HL-60 (cell line): ENCODE measurements around the gene ACSL6.

ENCODE experiments used
- DNase-seq, 2 experiments: peaks; one replicate each; pipeline ENCODE4 v3.0.0-alpha.2; 2010 to 2020; ENCODE audit warnings: low read depth in 1 of 2, low spot score in 1 of 2
- H3K27ac ChIP-seq: fragments of 250-450 bp; sonication (Bioruptor Pico); replicated peaks from 2 replicates; pipeline ENCODE4 v1.5.1; 2020; ENCODE audit warnings: mild to moderate bottlenecking, moderate library complexity
- H3K27me3 ChIP-seq: fragments of 250-450 bp; sonication (Bioruptor Pico); 2 replicates; pipeline ENCODE4 v1.5.1; 2021; ENCODE audit warnings: mild to moderate bottlenecking, moderate library complexity; ENCODE audit not compliant: insufficient read depth, poor library complexity, severe bottlenecking
- H3K4me3 ChIP-seq: replicated peaks from 2 replicates; pipeline ENCODE4 v1.5.1; 2011; ENCODE audit warnings: mild to moderate bottlenecking, control low read depth, low read length; ENCODE audit not compliant: insufficient read depth
- GABPA ChIP-seq: IDR thresholded peaks from 2 replicates; pipeline ENCODE4 v1.6.1; 2012; ENCODE audit warnings: low read depth
- POLR2AphosphoS5 ChIP-seq: IDR thresholded peaks from 2 replicates; pipeline ENCODE4 v1.6.1; 2012; ENCODE audit warnings: low read depth
- SPI1 ChIP-seq: IDR thresholded peaks from 2 replicates; pipeline ENCODE4 v1.6.1; 2012; ENCODE audit warnings: low read depth, mild to moderate bottlenecking, borderline replicate concordance
- TF ChIP-seq, protein P1 (sequence below): IDR thresholded peaks from one replicate; pipeline ENCODE4 v1.5.1; 2011; ENCODE audit warnings: low read length, control low read depth, inconsistent platforms; ENCODE audit not compliant: insufficient read depth
- TF ChIP-seq, protein P2 (sequence below): IDR thresholded peaks from 2 replicates; pipeline ENCODE4 v1.6.1; 2012; ENCODE audit warnings: low read depth; ENCODE audit not compliant: insufficient replicate concordance

ACSL6 gene

DNA sequence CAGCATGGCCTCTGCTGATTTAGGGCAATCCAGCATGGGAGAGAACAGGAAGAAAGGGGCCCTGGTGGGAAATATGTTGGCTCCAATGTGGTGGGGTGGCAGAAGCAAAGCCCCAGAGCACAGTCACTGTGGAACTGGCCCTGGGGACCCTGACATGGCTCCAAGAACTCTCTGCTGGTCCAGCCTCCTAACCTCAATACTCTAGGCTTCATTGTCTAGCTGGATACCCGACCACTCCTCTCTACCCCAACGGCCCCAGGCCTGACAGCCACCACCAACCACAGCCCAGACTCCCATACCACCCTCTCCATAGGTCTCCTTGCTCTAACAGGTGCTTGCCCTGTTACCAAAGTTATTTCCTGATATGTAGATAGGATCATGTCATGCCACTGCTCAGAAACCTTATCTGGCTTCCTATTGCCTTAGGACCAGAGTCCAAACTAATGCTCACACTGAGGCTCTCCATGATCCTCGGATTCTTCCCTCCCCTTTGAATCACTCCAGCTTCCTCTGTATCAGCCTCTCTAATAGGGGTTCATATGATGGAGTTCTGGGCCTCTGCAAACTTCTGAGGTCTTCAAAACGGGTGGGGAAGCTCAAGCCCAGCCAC, 12.9 kb downstream of the ACSL6 start:
- no peak overlapping the region for H3K27ac ChIP-seq
- TF ChIP-seq SPI1 (no peak), GABPA (no peak), POLR2AphosphoS5 (no peak)
- TF ChIP-seq, protein P1, sequence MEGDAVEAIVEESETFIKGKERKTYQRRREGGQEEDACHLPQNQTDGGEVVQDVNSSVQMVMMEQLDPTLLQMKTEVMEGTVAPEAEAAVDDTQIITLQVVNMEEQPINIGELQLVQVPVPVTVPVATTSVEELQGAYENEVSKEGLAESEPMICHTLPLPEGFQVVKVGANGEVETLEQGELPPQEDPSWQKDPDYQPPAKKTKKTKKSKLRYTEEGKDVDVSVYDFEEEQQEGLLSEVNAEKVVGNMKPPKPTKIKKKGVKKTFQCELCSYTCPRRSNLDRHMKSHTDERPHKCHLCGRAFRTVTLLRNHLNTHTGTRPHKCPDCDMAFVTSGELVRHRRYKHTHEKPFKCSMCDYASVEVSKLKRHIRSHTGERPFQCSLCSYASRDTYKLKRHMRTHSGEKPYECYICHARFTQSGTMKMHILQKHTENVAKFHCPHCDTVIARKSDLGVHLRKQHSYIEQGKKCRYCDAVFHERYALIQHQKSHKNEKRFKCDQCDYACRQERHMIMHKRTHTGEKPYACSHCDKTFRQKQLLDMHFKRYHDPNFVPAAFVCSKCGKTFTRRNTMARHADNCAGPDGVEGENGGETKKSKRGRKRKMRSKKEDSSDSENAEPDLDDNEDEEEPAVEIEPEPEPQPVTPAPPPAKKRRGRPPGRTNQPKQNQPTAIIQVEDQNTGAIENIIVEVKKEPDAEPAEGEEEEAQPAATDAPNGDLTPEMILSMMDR = no peak
- TF ChIP-seq, protein P2, sequence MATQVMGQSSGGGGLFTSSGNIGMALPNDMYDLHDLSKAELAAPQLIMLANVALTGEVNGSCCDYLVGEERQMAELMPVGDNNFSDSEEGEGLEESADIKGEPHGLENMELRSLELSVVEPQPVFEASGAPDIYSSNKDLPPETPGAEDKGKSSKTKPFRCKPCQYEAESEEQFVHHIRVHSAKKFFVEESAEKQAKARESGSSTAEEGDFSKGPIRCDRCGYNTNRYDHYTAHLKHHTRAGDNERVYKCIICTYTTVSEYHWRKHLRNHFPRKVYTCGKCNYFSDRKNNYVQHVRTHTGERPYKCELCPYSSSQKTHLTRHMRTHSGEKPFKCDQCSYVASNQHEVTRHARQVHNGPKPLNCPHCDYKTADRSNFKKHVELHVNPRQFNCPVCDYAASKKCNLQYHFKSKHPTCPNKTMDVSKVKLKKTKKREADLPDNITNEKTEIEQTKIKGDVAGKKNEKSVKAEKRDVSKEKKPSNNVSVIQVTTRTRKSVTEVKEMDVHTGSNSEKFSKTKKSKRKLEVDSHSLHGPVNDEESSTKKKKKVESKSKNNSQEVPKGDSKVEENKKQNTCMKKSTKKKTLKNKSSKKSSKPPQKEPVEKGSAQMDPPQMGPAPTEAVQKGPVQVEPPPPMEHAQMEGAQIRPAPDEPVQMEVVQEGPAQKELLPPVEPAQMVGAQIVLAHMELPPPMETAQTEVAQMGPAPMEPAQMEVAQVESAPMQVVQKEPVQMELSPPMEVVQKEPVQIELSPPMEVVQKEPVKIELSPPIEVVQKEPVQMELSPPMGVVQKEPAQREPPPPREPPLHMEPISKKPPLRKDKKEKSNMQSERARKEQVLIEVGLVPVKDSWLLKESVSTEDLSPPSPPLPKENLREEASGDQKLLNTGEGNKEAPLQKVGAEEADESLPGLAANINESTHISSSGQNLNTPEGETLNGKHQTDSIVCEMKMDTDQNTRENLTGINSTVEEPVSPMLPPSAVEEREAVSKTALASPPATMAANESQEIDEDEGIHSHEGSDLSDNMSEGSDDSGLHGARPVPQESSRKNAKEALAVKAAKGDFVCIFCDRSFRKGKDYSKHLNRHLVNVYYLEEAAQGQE = no peak
- DNase-seq = no peak
- no peak overlapping the region for H3K4me3 ChIP-seq
- H3K27me3 ChIP-seq = no peaks in the 10 kb centered on the region

DNA sequence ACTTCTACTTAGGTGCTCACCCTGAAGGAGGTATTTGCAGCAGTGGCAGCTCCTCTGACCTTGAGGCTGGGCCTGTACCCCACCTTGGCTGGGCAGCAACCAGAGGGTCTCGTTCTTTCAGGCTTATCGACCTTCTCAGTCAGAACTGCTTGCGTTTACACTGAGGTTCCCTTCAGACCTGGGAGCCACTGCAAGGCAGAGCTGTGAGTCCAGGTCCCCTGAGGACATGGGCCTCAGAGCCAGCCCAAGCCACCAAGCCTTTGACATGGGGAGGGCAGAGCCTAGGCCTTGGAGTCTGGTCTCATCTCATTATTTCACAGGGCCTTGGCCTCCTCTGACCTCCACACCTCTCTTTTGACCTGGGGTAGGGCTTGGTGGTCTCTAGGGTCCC, 13.7 kb downstream of the ACSL6 start:
- no peak overlapping the region for H3K4me3 ChIP-seq
- H3K27ac ChIP-seq = no peak overlapping the region
- H3K27me3 ChIP-seq = no peaks in the 10 kb centered on the region
- TF ChIP-seq SPI1 (no peak), POLR2AphosphoS5 (no peak), GABPA (no peak)
- TF ChIP-seq, protein P1 = no peak
- TF ChIP-seq, protein P2 = no peak
- DNase-seq = no peak

DNA sequence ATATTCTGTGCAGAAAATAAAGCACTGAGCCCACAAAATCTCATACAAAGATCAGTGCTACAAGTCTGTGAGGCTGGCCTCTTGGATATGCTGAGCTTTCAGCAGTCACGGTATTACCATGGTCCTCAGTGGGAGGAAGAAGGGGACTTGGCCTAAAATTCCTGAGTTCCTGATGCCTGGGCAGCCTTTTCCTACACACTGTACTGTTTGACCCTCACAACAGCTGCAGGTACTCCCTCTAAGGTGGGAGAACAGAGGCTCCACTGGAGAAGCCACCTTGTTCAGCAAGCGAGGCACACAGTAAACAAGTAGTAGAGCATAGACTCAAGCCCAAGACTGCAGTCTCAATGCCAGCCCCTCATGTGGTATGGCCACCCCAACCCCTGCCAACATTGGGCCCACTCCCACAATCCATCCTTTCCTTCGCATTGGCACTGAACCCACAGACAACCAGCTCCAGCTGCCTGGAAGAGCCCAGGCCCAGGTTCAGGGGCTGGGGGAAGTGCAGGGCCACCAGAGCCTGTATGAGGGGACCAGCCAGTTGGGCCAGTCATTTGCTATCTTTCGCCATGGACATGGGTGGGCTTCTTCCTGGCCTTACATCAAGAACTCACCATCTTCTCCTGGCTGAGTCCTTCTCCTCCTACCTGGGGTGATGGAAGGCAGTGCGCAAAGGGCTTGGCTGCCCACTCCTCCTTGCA, 14.3 kb downstream of the ACSL6 start:
- Histone ChIP-seq H3K4me3 (no peak overlapping the region), H3K27ac (no peak overlapping the region), H3K27me3 (no peaks in the 10 kb centered on the region)
- DNase-seq = no peak
- TF ChIP-seq, protein P2 = no peak
- TF ChIP-seq, protein P1 = no peak
- TF ChIP-seq SPI1 (no peak), POLR2AphosphoS5 (no peak), GABPA (no peak)
